GM12878 (cell line): ENCODE measurements around the gene RUNDC3A. TPM values are rescaled to one million over a fixed set of nuclear protein-coding genes. Genes with fewer than 3 reads are reported as not detected.

ENCODE experiments used
- ATAC-seq: fragments of 200-7000 bp; cut with Tn5 transposase; 3 replicates; pipeline ENCODE4 v1.9.1; 2020; ENCODE audit warnings: mild to moderate bottlenecking, moderate library complexity
- BruUV-seq: library from RNA; stranded (reverse); fragments of 400-500 nt; replicated peaks from 2 replicates; lab custom pipeline; 2021; lab: Mats Ljungman, UMichigan
- CTCF ChIA-PET: fragments of 300-600 bp; sonication (Branson Sonifier 250); formaldehyde crosslinking; extraction: SDS; loops from one replicate; lab custom pipeline; 2021; ENCODE audit warnings: inconsistent platforms; lab: Yijun Ruan, JAX
- POLR2A ChIA-PET: fragments of 350-600 bp; formaldehyde crosslinking; extraction: SDS; loops from one replicate; lab custom pipeline; 2021; ENCODE audit warnings: inconsistent platforms; lab: Charles Lee
- RAD21 ChIA-PET: fragments of 300-600 bp; sonication (Branson Sonifier 250); formaldehyde crosslinking; loops from one replicate; lab custom pipeline; 2023; ENCODE audit warnings: antibody characterized with exemption; ENCODE audit not compliant: unreplicated experiment; lab: Charles Lee
- SMC1A ChIA-PET: fragments of 300-600 bp; sonication (Branson Sonifier 250); formaldehyde crosslinking; loops from one replicate; lab custom pipeline; 2023; ENCODE audit not compliant: unreplicated experiment, uncharacterized antibody; lab: Charles Lee
- DNase-seq: peaks from one replicate; pipeline ENCODE4 v3.0.0-alpha.2; 2011; ENCODE audit warnings: low read depth, low spot score
- FAIRE-seq: peaks from 3 replicates; lab custom pipeline; 2011; peaks lifted over from hg19 to GRCh38; lab: Jason Lieb, UNC
- H2AFZ ChIP-seq: 2 replicates; pipeline ENCODE4 v1.6.0; 2011; ENCODE audit warnings: low read depth, low read length, control low read depth; ENCODE audit not compliant: control insufficient read depth
- H3K27ac ChIP-seq: 2 replicates; pipeline ENCODE4 v1.5.1; 2011; ENCODE audit warnings: control low read depth; ENCODE audit not compliant: control insufficient read depth, insufficient read depth
- H3K27me3 ChIP-seq, 2 experiments: replicated peaks in 1 of 2; 2 replicates each; pipeline versions ENCODE4 v1.6.0 to v1.6.1; 2011; ENCODE audit warnings: low read length in 1 of 2; ENCODE audit not compliant: control insufficient read depth in 2 of 2, insufficient read depth in 2 of 2
- H3K36me3 ChIP-seq, 2 experiments: 2 replicates each; pipeline ENCODE4 v1.5.1; 2011; ENCODE audit warnings: low read length in 1 of 2; ENCODE audit not compliant: control insufficient read depth in 2 of 2, insufficient read depth in 2 of 2
- H3K4me1 ChIP-seq: 2 replicates; pipeline ENCODE4 v1.6.1; 2011; ENCODE audit warnings: mild to moderate bottlenecking, low read length, moderate library complexity, mixed read lengths; ENCODE audit not compliant: control insufficient read depth, insufficient read depth
- H3K4me2 ChIP-seq: 2 replicates; pipeline ENCODE4 v1.6.0; 2011; ENCODE audit warnings: control low read depth; ENCODE audit not compliant: control insufficient read depth, insufficient read depth
- H3K4me3 ChIP-seq: fragments of 200-600 bp; sonication (generic); 2 replicates; pipeline ENCODE4 v1.5.1; 2016
- H3K79me2 ChIP-seq: 2 replicates; pipeline ENCODE4 v1.6.0; 2011; ENCODE audit warnings: low read length; ENCODE audit not compliant: control insufficient read depth, insufficient read depth
- H3K9ac ChIP-seq: 2 replicates; pipeline ENCODE4 v1.8.0; 2011; ENCODE audit warnings: low read length, control low read depth, mixed read lengths; ENCODE audit not compliant: control insufficient read depth, insufficient read depth
- H3K9me3 ChIP-seq: replicated peaks from 3 replicates; pipeline ENCODE4 v1.5.1; 2011; ENCODE audit warnings: mild to moderate bottlenecking, low read length; ENCODE audit not compliant: control insufficient read depth, insufficient read depth
- H4K20me1 ChIP-seq: 2 replicates; pipeline ENCODE4 v1.6.0; 2011; ENCODE audit not compliant: control insufficient read depth, insufficient read depth
- CEBPZ ChIP-seq: fragments of 150-350 bp; IDR thresholded peaks from 2 replicates; pipeline ENCODE4 v1.6.1; 2016; ENCODE audit warnings: low read depth, low read length
- DPF2 ChIP-seq: fragments of 450-650 bp; IDR thresholded peaks from 2 replicates; pipeline ENCODE4 v1.6.1; 2017; ENCODE audit warnings: mild to moderate bottlenecking
- HDAC6 ChIP-seq: fragments of 200-600 bp; sonication (generic); IDR thresholded peaks from one replicate; pipeline ENCODE4 v1.8.0; 2017; ENCODE audit warnings: antibody characterized with exemption; ENCODE audit not compliant: unreplicated experiment
- KLF5 ChIP-seq: fragments of 450-650 bp; IDR thresholded peaks from 2 replicates; pipeline ENCODE4 v1.6.1; 2014; ENCODE audit warnings: mild to moderate bottlenecking; ENCODE audit not compliant: partially characterized antibody
- NBN ChIP-seq: fragments of 450-650 bp; IDR thresholded peaks from 2 replicates; pipeline ENCODE4 v1.6.1; 2016
- NFYA ChIP-seq: IDR thresholded peaks from 2 replicates; pipeline ENCODE4 v1.6.1; 2011; ENCODE audit warnings: low read depth, mild to moderate bottlenecking, low read length, improper control_type of control experiment, borderline replicate concordance
- WGBS: methylation state at CpG from one replicate; pipeline ENCODE4 v1.1.6; 2016; ENCODE audit warnings: low lambda C conversion rate; ENCODE audit not compliant: insufficient replicate concordance, insufficient coverage; ENCODE audit errors: missing lambda C conversion rate; 5-methylcytosine and 5-hydroxymethylcytosine counted together
- in situ Hi-C: fragments of 300-500 bp; cut with MboI; formaldehyde crosslinking; loops from 9 replicates; pipeline ENCODE4 v1.14.3; 2018; ENCODE audit warnings: mixed read lengths
- intact Hi-C: fragments of 100-400 bp; cut with micrococcal nuclease; formaldehyde crosslinking; loops from one replicate; pipeline ENCODE4 v1.14.2; 2022; ENCODE audit not compliant: unreplicated experiment
- polyA plus RNA-seq, 11 experiments: library from polyadenylated mRNA; depleted of rRNA in 4 of 11; unstranded in 6 of 11; stranded (reverse) in 5 of 11; fragments of >200 nt; fragmentation: Nextera tagmentation in 4 of 11; fragmentation: Illumina TruSeq in 1 of 11; extraction: Ambion mirVana in 4 of 11; extraction: Trizol in 1 of 11; gene quantifications; 1 replicate in 1 of 11; 2 replicates in 10 of 11; pipeline versions ENCODE4 v1.2.1 to v1.2.3, GENCODE V29; 2011 to 2016; ENCODE audit warnings: inconsistent platforms in 2 of 11, missing spikeins in 2 of 11, low read depth in 1 of 11
- total RNA-seq, 4 experiments: library from RNA; depleted of rRNA in 3 of 4; stranded (reverse); fragments of >200 nt in 3 of 4; fragmentation: Illumina TruSeq in 1 of 4; extraction: Trizol in 1 of 4; gene quantifications; 2 replicates each; pipeline versions ENCODE4 v1.2.1 to v1.2.3, GENCODE V29; 2013 to 2021

The RUNDC3A gene
- total and polyA plus RNA-seq, 10 of the 15 experiments (the other 5 are each of a cell fraction or from before 2014, with no cell fraction given): 0.07 to 0.17 TPM; not detected in 8

DNA sequence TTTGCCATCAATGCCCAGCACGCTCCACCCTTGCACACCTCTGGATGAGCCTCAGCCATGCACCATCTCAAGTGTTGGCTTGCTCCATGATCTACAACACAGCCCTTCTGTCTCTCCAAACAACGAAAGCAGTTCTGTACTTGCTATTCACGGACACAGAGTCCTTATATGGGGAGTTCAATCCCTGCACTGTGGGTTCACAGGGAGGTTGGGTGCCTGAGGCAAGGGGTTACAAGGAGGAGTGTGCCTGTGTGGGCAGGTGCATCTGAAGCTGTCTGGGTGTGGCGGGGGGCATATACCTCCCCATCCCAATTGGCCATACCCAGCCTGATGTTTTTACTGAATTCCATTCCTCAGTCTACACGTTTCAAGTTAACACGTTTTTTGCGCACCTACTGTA is 5.6 kb downstream of the RUNDC3A start:
- 51% methylated on average over 7 of the region's 7 CpGs for WGBS
- FAIRE-seq (no peak), DNase-seq (no peak), ATAC-seq (no peak)
- Histone ChIP-seq H3K36me3 (no peaks in the 10 kb centered on the region; a peak in 1 of 4 replicates), H3K9me3 (no peaks in the 10 kb centered on the region), H3K9ac (no peak overlapping the region), H2AFZ (no peak overlapping the region), H3K27me3 (peaks cover 4 to 14% of the 10 kb centered on the region in 2 experiments; a peak in 3 of 4 replicates), H3K4me2 (no peak overlapping the region), H3K27ac (no peak overlapping the region), H3K4me3 (no peak overlapping the region), H3K79me2 (no peaks in the 10 kb centered on the region), H4K20me1 (0 out of 2 replicates have a peak, but pooled peaks cover 2% of the 10 kb centered on the region), H3K4me1 (peaks cover 14% of the 10 kb centered on the region)
- ChIA-PET SMC1A (no interaction called here), POLR2A (interaction anchor here (0.7 kb wide), 1 partner anchor 107 kb away, joined by 5 read pairs; no protein-coding TSS in a partner anchor), CTCF (no interaction called here), RAD21 (no interaction called here)
- in situ Hi-C loops (no loop called here), intact Hi-C loops (no loop called here)
- TF ChIP-seq CEBPZ: no peak
- TF ChIP-seq NFYA: no peak
- no peak for TF ChIP-seq KLF5
- no peak for TF ChIP-seq DPF2
- no peak for TF ChIP-seq NBN
- TF ChIP-seq HDAC6: no peak
- BruUV-seq: no TSS peak
